H9 (cell line): ENCODE results near the gene PCDHA1. TPM values are rescaled to one million over a fixed set of nuclear protein-coding genes. Genes with fewer than 3 reads are reported as not detected.

ENCODE experiments used
- DNase-seq: peaks from one replicate; pipeline ENCODE4 v3.0.0-alpha.2; 2017
- H2AFZ ChIP-seq: one replicate; pipeline ENCODE4 v1.6.1; 2013; ENCODE audit warnings: mild to moderate bottlenecking, low read length, control low read depth, moderate library complexity
- H2AK5ac ChIP-seq: 2 replicates; pipeline ENCODE4 v1.6.1; 2013; ENCODE audit warnings: low read length, control low read depth, mixed read lengths; ENCODE audit not compliant: insufficient read length
- H2BK120ac ChIP-seq: one replicate; pipeline ENCODE4 v1.6.1; 2013; ENCODE audit warnings: low read depth, mild to moderate bottlenecking, low read length, control low read depth, inconsistent platforms; ENCODE audit not compliant: poor library complexity, severe bottlenecking
- H2BK12ac ChIP-seq: 2 replicates; pipeline ENCODE4 v1.6.1; 2013; ENCODE audit warnings: low read length, control low read depth, mixed read lengths, low read depth; ENCODE audit not compliant: insufficient read length
- H2BK15ac ChIP-seq: 2 replicates; pipeline ENCODE4 v1.6.1; 2013; ENCODE audit warnings: low read depth, low read length, control low read depth
- H2BK20ac ChIP-seq: one replicate; pipeline ENCODE4 v1.6.1; 2013; ENCODE audit warnings: low read depth, mild to moderate bottlenecking, low read length, control low read depth, inconsistent platforms; ENCODE audit not compliant: poor library complexity, severe bottlenecking
- H2BK5ac ChIP-seq: 2 replicates; pipeline ENCODE4 v1.6.1; 2013; ENCODE audit warnings: low read length, control low read depth, mixed read lengths; ENCODE audit not compliant: insufficient read length
- H3K14ac ChIP-seq: 2 replicates; pipeline ENCODE4 v1.6.1; 2013; ENCODE audit warnings: low read length, control low read depth; ENCODE audit not compliant: insufficient read depth
- H3K18ac ChIP-seq: 2 replicates; pipeline ENCODE4 v1.6.1; 2013; ENCODE audit warnings: low read depth, mild to moderate bottlenecking, mixed read lengths, low read length, control low read depth; ENCODE audit not compliant: insufficient read length
- H3K23ac ChIP-seq: 2 replicates; pipeline ENCODE4 v1.6.1; 2013; ENCODE audit warnings: low read length, control low read depth, mixed read lengths, low read depth; ENCODE audit not compliant: insufficient read length
- H3K23me2 ChIP-seq: 2 replicates; pipeline ENCODE4 v1.6.1; 2013; ENCODE audit warnings: low read depth, mild to moderate bottlenecking, mixed read lengths, low read length, control low read depth; ENCODE audit not compliant: insufficient read length, poor library complexity, severe bottlenecking
- H3K27ac ChIP-seq: 2 replicates; pipeline ENCODE4 v1.5.1; 2013; ENCODE audit warnings: low read length, control low read depth, mixed read lengths, low read depth; ENCODE audit not compliant: insufficient read length
- H3K27me3 ChIP-seq: 2 replicates; pipeline ENCODE4 v1.6.1; 2013; ENCODE audit warnings: low read length, control low read depth, inconsistent platforms; ENCODE audit not compliant: insufficient read depth
- H3K4ac ChIP-seq: 2 replicates; pipeline ENCODE4 v1.6.1; 2013; ENCODE audit warnings: low read depth, mild to moderate bottlenecking, control low read depth, inconsistent platforms, low read length, moderate library complexity
- H3K4me1 ChIP-seq: 2 replicates; pipeline ENCODE4 v1.6.1; 2013; ENCODE audit warnings: low read length, control low read depth, inconsistent platforms; ENCODE audit not compliant: insufficient read depth
- H3K4me2 ChIP-seq: 2 replicates; pipeline ENCODE4 v1.6.1; 2013; ENCODE audit warnings: low read length, control low read depth, mixed read lengths; ENCODE audit not compliant: insufficient read length, insufficient read depth
- H3K56ac ChIP-seq: 2 replicates; pipeline ENCODE4 v1.6.1; 2013; ENCODE audit warnings: low read depth, mild to moderate bottlenecking, mixed read lengths, low read length, control low read depth; ENCODE audit not compliant: insufficient read length
- H3K79me1 ChIP-seq: 2 replicates; pipeline ENCODE4 v1.6.1; 2013; ENCODE audit warnings: low read depth, mild to moderate bottlenecking, moderate library complexity, low read length, control low read depth, inconsistent platforms; ENCODE audit not compliant: insufficient read depth, poor library complexity, severe bottlenecking
- H3K79me2 ChIP-seq: 2 replicates; pipeline ENCODE4 v1.6.1; 2013; ENCODE audit warnings: low read length, control low read depth, inconsistent platforms; ENCODE audit not compliant: insufficient read depth
- H3K9ac ChIP-seq: 2 replicates; pipeline ENCODE4 v1.6.1; 2013; ENCODE audit warnings: low read length, control low read depth, mixed read lengths; ENCODE audit not compliant: insufficient read length; ENCODE audit errors: extremely low read depth
- H3K9me3 ChIP-seq: one replicate; pipeline ENCODE4 v1.6.1; 2013; ENCODE audit warnings: low read depth, low read length, inconsistent platforms; ENCODE audit not compliant: control insufficient read depth
- H3T11ph ChIP-seq: one replicate; pipeline ENCODE4 v1.6.1; 2013; ENCODE audit warnings: mild to moderate bottlenecking, low read length, control low read depth, inconsistent platforms
- H4K20me1 ChIP-seq: one replicate; pipeline ENCODE4 v1.6.1; 2013; ENCODE audit not compliant: control insufficient read depth, insufficient read length, insufficient read depth
- H4K5ac ChIP-seq: 2 replicates; pipeline ENCODE4 v1.6.1; 2013; ENCODE audit warnings: low read depth, mild to moderate bottlenecking, mixed read lengths, low read length, control low read depth; ENCODE audit not compliant: insufficient read length
- H4K8ac ChIP-seq: replicated peaks from 2 replicates; pipeline ENCODE4 v1.6.1; 2013; ENCODE audit warnings: low read length, control low read depth, mixed read lengths, low read depth; ENCODE audit not compliant: insufficient read length
- H4K91ac ChIP-seq: 2 replicates; pipeline ENCODE4 v1.6.1; 2013; ENCODE audit warnings: low read depth, mild to moderate bottlenecking, moderate library complexity, mixed read lengths, low read length, control low read depth; ENCODE audit not compliant: insufficient read length
- H3K27ac Mint-ChIP-seq, 3 experiments: 2 replicates in 2 of 3; 3 replicates in 1 of 3; pipeline ENCODE4 v1.8.0; 2020 to 2021; ENCODE audit warnings: mixed read lengths in 3 of 3, mild to moderate bottlenecking in 1 of 3, moderate library complexity in 1 of 3
- H3K27me3 Mint-ChIP-seq: 2 replicates; pipeline ENCODE4 v1.8.0; 2021; ENCODE audit warnings: low read depth, mild to moderate bottlenecking, moderate library complexity, mixed read lengths
- H3K36me3 Mint-ChIP-seq, 3 experiments: 2 replicates in 2 of 3; 3 replicates in 1 of 3; pipeline ENCODE4 v1.8.0; 2020 to 2021; ENCODE audit warnings: low read depth in 3 of 3, mixed read lengths in 3 of 3; ENCODE audit not compliant: insufficient read depth in 1 of 3
- H3K4me1 Mint-ChIP-seq, 2 experiments: 2 replicates each; pipeline ENCODE4 v1.8.0; 2020; ENCODE audit warnings: mixed read lengths in 2 of 2
- H3K4me3 Mint-ChIP-seq, 2 experiments: 2 replicates in 1 of 2; 3 replicates in 1 of 2; pipeline ENCODE4 v1.8.0; 2020 to 2021; ENCODE audit warnings: mild to moderate bottlenecking in 2 of 2, mixed read lengths in 2 of 2, moderate library complexity in 1 of 2
- H3K9me3 Mint-ChIP-seq, 2 experiments: 2 replicates in 1 of 2; 3 replicates in 1 of 2; pipeline ENCODE4 v1.8.0; 2020; ENCODE audit warnings: mild to moderate bottlenecking in 2 of 2, mixed read lengths in 2 of 2, moderate library complexity in 1 of 2
- CTCF ChIP-seq: fragments of 200-600 bp; sonication (generic); conservative IDR thresholded peaks from 3 replicates; pipeline ENCODE4 v1.8.0; 2021; ENCODE audit warnings: antibody characterized with exemption, mild to moderate bottlenecking
- WGBS: extraction: QIAGEN DNeasy Blood & Tissue Kit; methylation state at CpG from one replicate; pipeline ENCODE4 v1.1.7; 2013; ENCODE audit warnings: missing lambda C conversion rate, low lambda C conversion rate, mixed read lengths; ENCODE audit not compliant: insufficient read length; ENCODE audit errors: extremely low coverage; 5-methylcytosine and 5-hydroxymethylcytosine counted together
- total RNA-seq: library from RNA; stranded (reverse); gene quantifications from 2 replicates; pipeline ENCODE4 v1.2.1, GENCODE V29; 2021

Gene PCDHA1
- total RNA-seq, 1 experiment from 2014 or later: 0.61 TPM

GRCh38 chr5:140767444-140767843 lies 18.5 kb upstream of the PCDHA1 start:
- Histone ChIP-seq H2BK12ac (no peak overlapping the region), H3K23ac (no peak overlapping the region), H2BK15ac (no peak overlapping the region), H3K27ac (no peak overlapping the region), H4K5ac (no peak overlapping the region), H2BK120ac (no peak overlapping the region), H3K14ac (no peak overlapping the region), H3K23me2 (no peaks in the 10 kb centered on the region), H4K20me1 (no peaks in the 10 kb centered on the region), H3K4me2 (no peak overlapping the region), H3K9ac (no peak overlapping the region), H3K9me3 (peaks cover 48% of the 10 kb centered on the region), H2AFZ (no peak overlapping the region), H3K18ac (no peak overlapping the region), H4K91ac (no peak overlapping the region), H3K79me2 (no peaks in the 10 kb centered on the region), H3K4me1 (no peaks in the 10 kb centered on the region), H4K8ac (no peak overlapping the region), H3K79me1 (no peaks in the 10 kb centered on the region), H3K56ac (no peak overlapping the region), H2BK5ac (no peak overlapping the region), H2BK20ac (no peak overlapping the region), H3K4ac (no peak overlapping the region), H2AK5ac (no peak overlapping the region), H3K27me3 (no peaks in the 10 kb centered on the region), H3T11ph (no peak overlapping the region)
- Mint-ChIP-seq H3K36me3 (peaks cover 8 to 25% (median 14%) of the 10 kb centered on the region in 3 experiments), H3K4me1 (no peaks in the 10 kb centered on the region), H3K4me3 (no peak overlapping the region), H3K9me3 (peaks cover 80 to 88% of the 10 kb centered on the region in 2 experiments), H3K27me3 (peaks cover 4% of the 10 kb centered on the region), H3K27ac (no peak overlapping the region)
- no peak for DNase-seq
- WGBS: no CpG with 5 or more reads among the region's 4 CpGs
- TF ChIP-seq CTCF: no peak
